Tibial nerve (tissue), 3 donors: ENCODE data around the gene MAP3K7.

Experiments used
- CTCF ChIP-seq, 5 experiments: fragments of 200-600 bp in 3 of 5; fragments of 450-650 bp in 2 of 5; sonication (generic) in 3 of 5; IDR thresholded peaks; one replicate each; pipeline ENCODE4 v1.5.1; 2016 to 2019; ENCODE audit warnings: antibody characterized with exemption in 5 of 5, mild to moderate bottlenecking in 3 of 5, moderate library complexity in 2 of 5
- POLR2A ChIP-seq, 2 donors: fragments of 450-650 bp; IDR thresholded peaks; one replicate each; pipeline ENCODE4 v1.6.1; 2017; ENCODE audit warnings: antibody characterized with exemption in 2 of 2, mild to moderate bottlenecking in 2 of 2, moderate library complexity in 2 of 2

GRCh38 chr6:90494067-90494780 is 92.6 kb downstream of the MAP3K7 start:
- no peak for TF ChIP-seq CTCF (IDR thresholded peaks at IDR 0.05)
- TF ChIP-seq POLR2A (IDR thresholded peaks at IDR 0.05), result no peak
